ENCODE results near the gene LIME1.

LIME1 gene

DNA sequence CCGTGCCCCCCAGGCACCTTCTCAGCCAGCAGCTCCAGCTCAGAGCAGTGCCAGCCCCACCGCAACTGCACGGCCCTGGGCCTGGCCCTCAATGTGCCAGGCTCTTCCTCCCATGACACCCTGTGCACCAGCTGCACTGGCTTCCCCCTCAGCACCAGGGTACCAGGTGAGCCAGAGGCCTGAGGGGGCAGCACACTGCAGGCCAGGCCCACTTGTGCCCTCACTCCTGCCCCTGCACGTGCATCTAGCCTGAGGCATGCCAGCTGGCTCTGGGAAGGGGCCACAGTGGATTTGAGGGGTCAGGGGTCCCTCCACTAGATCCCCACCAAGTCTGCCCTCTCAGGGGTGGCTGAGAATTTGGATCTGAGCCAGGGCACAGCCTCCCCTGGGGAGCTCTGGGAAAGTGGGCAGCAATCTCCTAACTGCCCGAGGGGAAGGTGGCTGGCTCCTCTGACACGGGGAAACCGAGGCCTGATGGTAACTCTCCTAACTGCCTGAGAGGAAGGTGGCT is 39.1 kb upstream of the LIME1 start:
- DNase-seq: no peak

- DNase-seq: no peak
These were observed 38.5 kb upstream of the LIME1 start for GRCh38 chr20:63697868-63698545.

- no peak for DNase-seq
These were observed 37.6 kb upstream of the LIME1 start for GRCh38 chr20:63698739-63699465.

GRCh38 chr20:63699466-63700198 is 36.8 kb upstream of the LIME1 start:
- DNase-seq: no peak

DNA sequence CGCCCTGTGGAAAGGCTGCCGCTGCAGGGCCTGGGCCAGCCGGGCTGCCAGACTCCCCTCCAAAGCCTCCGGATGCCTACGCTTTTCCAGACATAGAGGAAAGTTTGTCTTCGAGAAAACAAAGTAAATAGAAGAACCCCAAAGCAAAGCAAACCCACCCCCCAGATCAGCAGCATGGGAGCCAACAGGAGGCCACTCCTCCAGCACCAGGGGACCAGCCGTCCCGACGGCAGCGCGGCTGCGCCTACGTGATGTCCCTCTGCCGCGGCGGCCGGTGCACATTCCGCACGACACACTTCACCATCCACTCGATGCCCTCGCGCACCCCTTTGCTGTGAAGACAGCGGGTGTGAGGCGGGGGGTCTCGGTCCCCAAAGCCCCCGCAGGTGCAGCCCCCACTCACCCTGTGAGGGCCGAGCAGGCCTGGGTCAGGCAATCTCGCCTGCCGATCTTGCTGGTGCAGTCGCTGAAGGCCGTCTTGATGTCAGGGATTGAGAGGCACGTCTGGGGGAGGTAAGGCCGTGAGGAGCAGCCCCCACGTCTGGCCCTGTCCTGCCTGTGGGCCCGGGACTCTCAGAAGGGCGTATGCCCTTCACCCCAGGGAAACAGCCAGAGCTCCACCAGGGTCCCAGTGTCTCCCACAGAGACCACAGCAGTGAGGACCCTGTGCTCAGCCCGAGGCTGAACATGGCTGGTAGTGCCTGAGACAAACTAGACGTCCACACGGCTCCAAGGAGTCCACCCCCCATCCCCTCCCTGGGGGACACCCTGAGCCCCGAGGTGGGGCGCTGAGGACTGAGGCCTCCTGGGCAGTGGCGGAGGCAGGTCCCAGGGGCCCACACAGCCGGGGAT is 36.0 kb upstream of the LIME1 start:
- no peak for DNase-seq

- DNase-seq: no peak
These were observed 35.5 kb upstream of the LIME1 start for GRCh38 chr20:63701051-63701328.

DNA sequence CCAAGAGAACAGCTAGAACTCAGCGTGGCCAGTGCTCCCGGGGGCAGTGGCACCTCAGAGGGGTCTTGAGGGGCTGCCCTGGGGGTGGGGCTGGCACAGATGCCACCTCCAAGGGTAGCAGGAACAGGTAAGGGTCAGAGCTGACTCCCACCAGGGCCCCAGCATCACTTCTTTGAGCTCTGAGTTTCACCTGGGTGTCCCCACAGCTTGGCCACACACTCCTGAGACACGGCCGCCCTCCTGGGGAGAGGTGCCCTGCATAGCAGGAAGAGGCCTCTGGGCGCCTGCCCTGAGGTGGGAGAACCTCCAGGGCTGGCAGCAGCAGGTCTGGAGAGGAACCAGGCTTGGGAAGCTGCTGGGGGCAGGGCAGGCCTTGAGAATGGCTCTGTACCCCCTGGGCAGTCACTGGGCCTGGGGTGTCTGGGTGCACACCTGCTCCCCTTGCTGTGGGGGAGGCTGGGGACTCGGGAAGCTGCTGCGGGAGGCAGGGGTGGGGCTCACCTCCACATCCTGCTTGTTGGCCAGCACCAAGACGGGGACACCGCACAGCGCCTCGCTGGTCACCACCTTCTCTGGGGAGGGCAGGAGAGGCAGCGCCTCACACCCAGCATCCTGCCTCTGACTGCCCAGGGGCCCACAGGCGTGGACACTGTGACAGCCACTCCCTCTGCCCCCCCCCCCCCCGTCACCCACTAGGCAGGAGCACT is 35.0 kb upstream of the LIME1 start:
- DNase-seq: no peak

GRCh38 chr20:63702036-63702665 is 34.3 kb upstream of the LIME1 start:
- no peak for DNase-seq

- no peak for DNase-seq
These were observed 33.6 kb upstream of the LIME1 start for GRCh38 chr20:63702751-63703470.

DNA sequence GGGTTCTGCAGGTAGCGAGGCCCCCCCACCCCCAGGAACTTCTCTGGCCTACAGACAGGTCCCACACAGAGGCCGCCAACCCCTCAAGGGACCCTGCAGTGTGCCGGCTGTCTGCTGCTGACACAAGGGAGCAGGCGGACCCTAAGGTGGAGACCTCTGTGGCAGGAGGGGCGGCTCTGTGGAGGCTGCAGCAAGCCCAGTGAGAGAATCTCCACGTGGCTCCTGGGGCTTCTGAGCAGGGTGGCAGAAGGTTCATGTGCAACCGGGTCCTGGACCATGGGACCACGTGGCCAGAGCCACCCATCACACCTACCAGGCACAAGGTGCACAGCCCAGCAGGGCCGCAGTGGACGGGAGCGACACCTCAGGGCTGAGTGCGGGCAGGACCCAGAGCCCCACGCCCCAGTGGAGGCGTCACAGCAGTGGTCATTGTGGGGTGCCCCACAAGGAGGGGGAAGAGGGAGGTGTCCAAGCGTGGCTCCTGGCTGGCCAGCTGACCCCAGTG is 32.9 kb upstream of the LIME1 start:
- no peak for DNase-seq

GRCh38 chr20:63703976-63704748 is 32.3 kb upstream of the LIME1 start:
- DNase-seq: no peak

DNA sequence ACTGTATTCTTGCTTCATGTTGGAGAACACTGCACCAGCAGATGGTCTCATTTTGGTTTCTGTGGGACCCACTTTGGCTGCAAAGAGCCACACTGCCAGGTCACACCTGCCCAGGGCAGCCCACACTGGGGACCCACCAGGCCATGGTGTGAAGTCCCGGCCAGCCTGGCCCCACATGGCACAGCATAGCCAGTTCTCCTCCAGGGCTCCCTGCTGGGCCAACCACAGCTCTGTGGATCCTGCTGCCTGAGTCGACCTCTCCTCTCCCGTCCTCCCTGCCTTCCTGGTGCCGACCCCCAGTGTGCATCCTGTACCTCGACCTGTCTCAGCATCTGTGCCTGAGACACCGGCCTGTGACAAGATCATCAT is 31.7 kb upstream of the LIME1 start:
- DNase-seq: no peak

DNA sequence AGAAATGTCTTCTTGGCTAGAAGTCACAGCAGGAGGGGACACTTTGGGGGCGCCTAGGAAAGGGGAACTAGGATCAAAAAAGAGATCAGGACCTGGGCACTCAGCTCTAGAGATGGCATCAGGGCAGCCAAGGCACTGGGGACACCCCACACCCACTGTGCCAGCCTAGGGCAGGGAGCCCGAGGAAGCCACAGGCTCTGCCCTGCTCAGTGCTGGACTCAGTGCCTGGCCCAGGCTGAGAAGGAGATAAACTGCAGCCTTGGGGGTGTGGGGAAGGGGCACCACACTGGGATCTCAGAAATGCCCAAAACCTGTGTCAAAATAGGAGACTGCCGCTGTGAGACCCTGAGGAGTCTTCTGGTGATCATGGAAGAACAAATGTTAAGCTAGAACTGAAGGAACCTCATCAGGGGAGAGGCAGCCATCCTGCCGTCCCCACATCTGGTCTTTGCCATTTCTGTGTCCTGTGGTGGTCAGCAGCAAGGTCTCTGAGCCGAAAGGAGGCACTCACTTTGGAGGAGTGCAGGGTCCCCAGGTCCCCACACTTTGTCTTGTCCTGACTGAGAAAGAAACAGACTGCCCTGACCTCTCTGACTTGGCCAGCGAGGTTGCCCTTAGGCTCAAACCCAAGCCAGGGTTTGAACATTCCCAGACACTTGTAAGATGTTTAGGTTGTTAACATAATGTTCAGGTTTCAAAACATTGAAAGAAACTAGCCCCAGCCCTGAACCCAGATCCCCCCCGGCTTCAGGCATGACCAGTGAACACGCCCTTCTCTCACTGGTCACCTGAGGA is 31.0 kb upstream of the LIME1 start:
- DNase-seq: no peak

GRCh38 chr20:63706027-63706695 is 30.3 kb upstream of the LIME1 start:
- no peak for DNase-seq

- DNase-seq: peak in 2 of 4 experiments; percentile 45 to 54
These were observed 29.5 kb upstream of the LIME1 start for GRCh38 chr20:63706852-63707557.

GRCh38 chr20:63707558-63708300 is 28.7 kb upstream of the LIME1 start, which contains the start of the genes ARFRP1 and ZGPAT:
Gene ARFRP1 (minus strand): TSS chr20:63707976. CDS start chr20:63707091, 885 bp downstream.
Gene ZGPAT (plus strand): TSS chr20:63708039. CDS start chr20:63708581, 542 bp downstream.
- peak; percentile 71 to 88 (median 78) for DNase-seq

Measured in activated CD4-positive, CD25-positive, alpha-beta regulatory T cell (primary cell).